H1 (cell line): ENCODE measurements around the gene RPS6KA2. TPM values are rescaled to one million over a fixed set of nuclear protein-coding genes. Genes with fewer than 3 reads are reported as not detected.

Experiments used
- CTCF ChIA-PET: fragments of 300-600 bp; sonication (Branson Sonifier 250); formaldehyde crosslinking; loops from one replicate; lab custom pipeline; 2021; ENCODE audit not compliant: partially characterized antibody; lab: Charles Lee
- POLR2A ChIA-PET: fragments of 300-600 bp; sonication (Branson Sonifier 250); formaldehyde crosslinking; loops from one replicate; lab custom pipeline; 2021; ENCODE audit warnings: inconsistent platforms; ENCODE audit not compliant: partially characterized antibody; lab: Charles Lee
- DNase-seq, 2 experiments: peaks; one replicate each; pipeline versions ENCODE4 v3.0.0 to v3.0.0-alpha.2; 2010 to 2022; ENCODE audit warnings: low spot score in 2 of 2, low read depth in 1 of 2, mixed read lengths in 1 of 2
- FAIRE-seq: peaks from 2 replicates; lab custom pipeline; 2011; peaks lifted over from hg19 to GRCh38; lab: Jason Lieb, UNC
- H2AFZ ChIP-seq: 2 replicates; pipeline ENCODE4 v1.8.1; 2012; ENCODE audit warnings: low read length, inconsistent platforms
- H2AK5ac ChIP-seq: 2 replicates; pipeline ENCODE4 v1.6.1; 2013; ENCODE audit warnings: low read depth, low read length
- H2BK120ac ChIP-seq: replicated peaks from 2 replicates; pipeline ENCODE3; 2013; ENCODE audit warnings: low read depth, low read length, inconsistent platforms
- H2BK12ac ChIP-seq: 2 replicates; pipeline ENCODE4 v1.6.1; 2013; ENCODE audit warnings: low read depth, low read length
- H2BK15ac ChIP-seq: 2 replicates; pipeline ENCODE4 v1.6.1; 2013; ENCODE audit warnings: low read length
- H2BK20ac ChIP-seq: 2 replicates; pipeline ENCODE4 v1.6.1; 2013; ENCODE audit warnings: low read length
- H2BK5ac ChIP-seq: 2 replicates; pipeline ENCODE4 v1.6.1; 2013; ENCODE audit warnings: low read depth, low read length
- H3K14ac ChIP-seq: 2 replicates; pipeline ENCODE4 v1.6.1; 2013; ENCODE audit warnings: inconsistent platforms; ENCODE audit not compliant: insufficient read length
- H3K18ac ChIP-seq: 2 replicates; pipeline ENCODE4 v1.6.1; 2013; ENCODE audit warnings: low read length; ENCODE audit errors: extremely low read depth
- H3K23ac ChIP-seq: 2 replicates; pipeline ENCODE4 v1.6.1; 2013; ENCODE audit warnings: inconsistent platforms; ENCODE audit not compliant: insufficient read length
- H3K23me2 ChIP-seq: 2 replicates; pipeline ENCODE4 v1.6.1; 2013; ENCODE audit warnings: low read depth, low read length
- H3K27ac ChIP-seq: 2 replicates; pipeline ENCODE4 v1.6.1; 2011; ENCODE audit warnings: low read depth, low read length, inconsistent platforms
- H3K27me3 ChIP-seq, 4 experiments: replicated peaks in 1 of 4; 1 replicate in 1 of 4; 2 replicates in 3 of 4; pipeline versions ENCODE4 v1.6.1 to v1.8.1; 2011 to 2013; ENCODE audit warnings: low read length in 3 of 4, mild to moderate bottlenecking in 3 of 4, inconsistent platforms in 2 of 4, mixed read lengths in 2 of 4, moderate library complexity in 1 of 4; ENCODE audit not compliant: control insufficient read depth in 3 of 4, insufficient read depth in 3 of 4; ENCODE audit errors: extremely low read depth in 1 of 4
- H3K36me3 ChIP-seq, 4 experiments: 2 replicates each; pipeline versions ENCODE4 v1.6.1 to v1.8.1; 2011 to 2013; ENCODE audit warnings: mild to moderate bottlenecking in 4 of 4, low read length in 3 of 4, moderate library complexity in 2 of 4, control low read depth in 1 of 4, inconsistent platforms in 1 of 4; ENCODE audit not compliant: insufficient read depth in 4 of 4, control insufficient read depth in 2 of 4
- H3K4ac ChIP-seq: replicated peaks from 2 replicates; pipeline ENCODE3; 2013; ENCODE audit warnings: low read length, low read depth, mixed read lengths, inconsistent platforms; ENCODE audit not compliant: insufficient read length
- H3K4me1 ChIP-seq, 4 experiments: replicated peaks in 1 of 4; 1 replicate in 1 of 4; 2 replicates in 3 of 4; pipeline versions ENCODE4 v1.6.1 to v1.8.1; 2011 to 2013; ENCODE audit warnings: low read length in 3 of 4, inconsistent platforms in 2 of 4, mixed read lengths in 1 of 4; ENCODE audit not compliant: insufficient read depth in 4 of 4, control insufficient read depth in 3 of 4
- H3K4me2 ChIP-seq, 2 experiments: 2 replicates each; pipeline versions ENCODE4 v1.6.1 to v1.8.1; 2011 to 2013; ENCODE audit warnings: low read depth in 2 of 2, low read length in 2 of 2, control low read depth in 1 of 2, inconsistent platforms in 1 of 2, mild to moderate bottlenecking in 1 of 2; ENCODE audit not compliant: insufficient read depth in 1 of 2
- H3K4me3 ChIP-seq, 4 experiments: fragments of 200-600, 300-600 bp in 1 of 4; sonication (generic), shearing (Covaris generic), sonication (Bioruptor Twin) in 1 of 4; 2 replicates each; pipeline versions ENCODE4 v1.5.1 to v1.8.1; 2011 to 2016; ENCODE audit warnings: low read length in 4 of 4, low read depth in 3 of 4, control low read depth in 2 of 4, inconsistent platforms in 2 of 4, mild to moderate bottlenecking in 2 of 4, mixed read lengths in 1 of 4, moderate library complexity in 1 of 4; ENCODE audit not compliant: insufficient read depth in 2 of 4; ENCODE audit errors: extremely low read depth in 1 of 4
- H3K56ac ChIP-seq: replicated peaks from 2 replicates; pipeline ENCODE3; 2013; ENCODE audit warnings: low read depth, mild to moderate bottlenecking, mixed read lengths, low read length, inconsistent platforms; ENCODE audit not compliant: insufficient read length
- H3K79me1 ChIP-seq: 2 replicates; pipeline ENCODE4 v1.6.1; 2013; ENCODE audit warnings: low read depth, low read length, control low read depth
- H3K79me2 ChIP-seq, 2 experiments: 2 replicates each; pipeline versions ENCODE4 v1.6.1 to v1.8.1; 2012 to 2013; ENCODE audit warnings: low read length in 2 of 2, mild to moderate bottlenecking in 2 of 2, inconsistent platforms in 1 of 2; ENCODE audit not compliant: insufficient read depth in 2 of 2, control insufficient read depth in 1 of 2
- H3K9ac ChIP-seq, 4 experiments: replicated peaks in 1 of 4; 1 replicate in 1 of 4; 2 replicates in 3 of 4; pipeline versions ENCODE4 v1.6.1 to v1.8.1; 2011 to 2013; ENCODE audit warnings: low read depth in 3 of 4, low read length in 3 of 4, control low read depth in 2 of 4, mild to moderate bottlenecking in 2 of 4, moderate library complexity in 2 of 4, inconsistent platforms in 1 of 4; ENCODE audit errors: extremely low read depth in 1 of 4
- H3K9me3 ChIP-seq, 2 experiments: 2 replicates each; pipeline versions ENCODE4 v1.6.1 to v1.8.1; 2012 to 2013; ENCODE audit warnings: mild to moderate bottlenecking in 2 of 2, moderate library complexity in 2 of 2, control low read depth in 1 of 2, inconsistent platforms in 1 of 2, low read depth in 1 of 2, low read length in 1 of 2, mixed read lengths in 1 of 2; ENCODE audit not compliant: insufficient read depth in 2 of 2
- H4K20me1 ChIP-seq, 2 experiments: replicated peaks in 1 of 2; 2 replicates each; pipeline versions ENCODE3 to v1.8.1; 2011 to 2013; ENCODE audit warnings: inconsistent platforms in 2 of 2, low read length in 2 of 2, mild to moderate bottlenecking in 1 of 2; ENCODE audit not compliant: insufficient read depth in 2 of 2, control insufficient read depth in 1 of 2
- H4K5ac ChIP-seq: 2 replicates; pipeline ENCODE4 v1.6.1; 2013; ENCODE audit warnings: low read length, low read depth, mixed read lengths, inconsistent platforms; ENCODE audit not compliant: insufficient read length
- H4K8ac ChIP-seq: 2 replicates; pipeline ENCODE4 v1.8.0; 2013; ENCODE audit warnings: mild to moderate bottlenecking, moderate library complexity, low read length, inconsistent platforms; ENCODE audit not compliant: insufficient read depth; ENCODE audit errors: extremely low read depth
- H4K91ac ChIP-seq: replicated peaks from 2 replicates; pipeline ENCODE3; 2013; ENCODE audit warnings: low read length, mixed read lengths, inconsistent platforms; ENCODE audit not compliant: insufficient read length
- SIX5 ChIP-seq: IDR thresholded peaks from 2 replicates; pipeline ENCODE4 v1.6.1; 2011; ENCODE audit warnings: mild to moderate bottlenecking, low read depth, low read length
- WGBS, 2 experiments: shearing (Covaris generic) in 1 of 2; methylation state at CpG; one replicate each; pipeline versions ENCODE4 v1.1.6 to v1.1.7; 2013 to 2015; ENCODE audit warnings: low lambda C conversion rate in 2 of 2, mixed read lengths in 2 of 2, inconsistent platforms in 1 of 2, low coverage in 1 of 2, missing lambda C conversion rate in 1 of 2; ENCODE audit not compliant: insufficient replicate concordance in 2 of 2, insufficient coverage in 1 of 2, insufficient read length in 1 of 2; ENCODE audit errors: extremely low coverage in 1 of 2, missing lambda C conversion rate in 1 of 2; 5-methylcytosine and 5-hydroxymethylcytosine counted together
- polyA plus RNA-seq, 7 experiments: library from polyadenylated mRNA; depleted of rRNA in 3 of 7; stranded (reverse) in 5 of 7; unstranded in 2 of 7; fragments of >200 nt in 5 of 7; fragments of 200-250 nt in 2 of 7; gene quantifications; 1 replicate in 5 of 7; 2 replicates in 1 of 7; 4 replicates in 1 of 7; pipeline versions ENCODE4 v1.2.1 to v1.2.3, GENCODE V29; 2011 to 2013; ENCODE audit warnings: missing spikeins in 2 of 7, mixed read lengths in 2 of 7
- total RNA-seq: library from RNA; stranded (reverse); fragmentation: NEBNext Ultra II Directional; extraction: Animal tissue kit (Norgen Biotek cat#: 25700); gene quantifications from 2 replicates; pipeline ENCODE4 v1.2.1, GENCODE V29; 2021

The RPS6KA2 gene
- total and polyA plus RNA-seq, 2 of the 8 experiments (the other 6 are each of a cell fraction or from before 2014, with no cell fraction given): 8.8 to 25.7 TPM

DNA sequence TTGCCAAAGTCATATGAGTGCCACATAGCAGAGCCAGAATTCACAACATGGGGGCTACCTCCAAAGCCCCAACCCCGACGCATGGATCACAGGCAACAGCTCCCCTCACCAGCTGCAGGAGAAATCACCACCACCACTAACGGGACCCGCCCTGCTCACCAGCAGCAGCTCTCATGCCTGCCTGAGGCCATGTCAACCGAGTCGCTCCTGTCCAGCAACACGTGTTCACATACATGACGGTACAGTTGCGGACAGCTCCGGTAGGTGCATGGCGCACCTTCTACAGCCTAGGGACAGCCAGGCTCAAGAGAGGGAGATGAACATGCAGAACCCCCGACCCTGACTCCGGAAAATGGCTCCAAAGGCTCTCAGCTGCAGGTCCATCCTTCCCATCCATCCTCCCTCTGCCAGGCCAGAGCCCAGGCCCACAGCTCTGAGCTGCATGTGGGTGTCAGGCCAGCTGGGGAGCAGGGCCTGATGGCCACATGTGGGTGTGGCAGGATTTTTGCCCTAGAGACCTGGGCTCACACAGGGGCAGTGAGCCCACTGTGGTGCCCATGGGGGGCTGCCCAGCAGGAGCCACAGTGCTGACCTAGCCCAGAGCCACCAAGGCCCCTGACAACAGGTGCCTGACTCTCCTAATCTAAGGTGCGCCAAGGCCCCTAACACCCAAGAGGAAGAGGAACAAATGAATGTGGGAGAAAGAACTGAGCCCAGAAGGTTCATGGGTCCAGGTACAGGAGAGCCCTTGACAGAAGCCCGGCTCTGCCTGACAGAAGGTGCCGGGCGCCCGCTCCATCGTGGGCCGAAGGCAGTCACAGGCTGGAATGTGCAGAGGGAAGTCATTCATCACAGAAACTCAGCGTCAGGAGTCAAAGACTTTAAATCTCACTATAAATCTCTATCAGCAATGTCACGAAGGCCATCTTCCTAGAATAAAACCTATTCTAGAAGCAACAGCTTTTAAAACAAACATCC, 10.5 kb downstream of the RPS6KA2 start:
- FAIRE-seq (no peak), DNase-seq (no peak)
- H3K27me3 ChIP-seq: no peaks in the 10 kb centered on the region
- H4K8ac ChIP-seq: no peak overlapping the region
- H3K14ac ChIP-seq: no peak overlapping the region
- no peak overlapping the region for H3K4me2 ChIP-seq
- no peak overlapping the region for H2BK12ac ChIP-seq
- H2BK5ac ChIP-seq: 0 out of 2 replicates have a peak overlapping the region, but pooled peaks have one; percentile 17
- H3K9ac ChIP-seq: no peak overlapping the region
- no peak overlapping the region for H3K4ac ChIP-seq
- H3K27ac ChIP-seq: no peak overlapping the region
- H3K36me3 ChIP-seq: no peaks in the 10 kb centered on the region; a peak in 2 of 8 replicates
- no peaks in the 10 kb centered on the region for H3K23me2 ChIP-seq
- H3K4me1 ChIP-seq: peaks cover 6 to 12% (median 10%) of the 10 kb centered on the region in 4 experiments
- no peak overlapping the region for H3K56ac ChIP-seq
- H2AK5ac ChIP-seq: no peak overlapping the region
- H2BK20ac ChIP-seq: no peak overlapping the region
- no peak overlapping the region for H4K91ac ChIP-seq
- H4K5ac ChIP-seq: no peak overlapping the region
- ChIA-PET POLR2A (interaction anchor here (3.3 kb wide), 1 partner anchor 10 kb away, joined by 19 read pairs; the partner anchor contains the start of gene RPS6KA2), CTCF (interaction anchor here (0.7 kb wide), 1 partner anchor 101 kb away, joined by 4 read pairs; no protein-coding TSS in a partner anchor)
- no peak overlapping the region for H3K18ac ChIP-seq
- peaks cover 4 to 70% of the 10 kb centered on the region in 2 experiments for H3K79me2 ChIP-seq
- H2BK15ac ChIP-seq: no peak overlapping the region
- H2BK120ac ChIP-seq: no peak overlapping the region
- H4K20me1 ChIP-seq: peaks cover 11 to 17% of the 10 kb centered on the region in 2 experiments
- no peak overlapping the region for H3K4me3 ChIP-seq
- WGBS, 2 experiments: 91% methylated on average over 21 of the region's 22 CpGs; no CpG with 5 or more reads in 1 of the 2 experiments
- no peak overlapping the region for H2AFZ ChIP-seq
- H3K23ac ChIP-seq: no peak overlapping the region
- no peaks in the 10 kb centered on the region for H3K9me3 ChIP-seq
- peaks cover 13% of the 10 kb centered on the region; the same call in 1 of the 2 replicates for H3K79me1 ChIP-seq
- no peak for TF ChIP-seq SIX5
